Coronary artery (tissue), 2 donors: ENCODE measurements around the gene NR3C2.
"Not testable (repeated sequence)": the region's sequence is repeated elsewhere in the genome, so short reads cannot be mapped to it uniquely, and the experiment has no call there.

Experiments used
- DNase-seq: peaks from one replicate; pipeline ENCODE4 v3.0.0-alpha.2; 2017; ENCODE audit warnings: low spot score
- H3K27ac ChIP-seq, 2 donors: fragments of 200-600 bp; sonication (generic); one replicate each; pipeline ENCODE4 v1.5.1; 2016 to 2019
- H3K4me3 ChIP-seq: fragments of 200-600 bp; sonication (generic); 2 replicates; pipeline ENCODE4 v1.5.1; 2016; ENCODE audit warnings: mild to moderate bottlenecking, moderate library complexity
- TF ChIP-seq, protein P1 (sequence below): fragments of 200-600 bp; sonication (generic); IDR thresholded peaks from one replicate; pipeline ENCODE4 v1.5.1; 2019; ENCODE audit warnings: antibody characterized with exemption

NR3C2 gene

DNA sequence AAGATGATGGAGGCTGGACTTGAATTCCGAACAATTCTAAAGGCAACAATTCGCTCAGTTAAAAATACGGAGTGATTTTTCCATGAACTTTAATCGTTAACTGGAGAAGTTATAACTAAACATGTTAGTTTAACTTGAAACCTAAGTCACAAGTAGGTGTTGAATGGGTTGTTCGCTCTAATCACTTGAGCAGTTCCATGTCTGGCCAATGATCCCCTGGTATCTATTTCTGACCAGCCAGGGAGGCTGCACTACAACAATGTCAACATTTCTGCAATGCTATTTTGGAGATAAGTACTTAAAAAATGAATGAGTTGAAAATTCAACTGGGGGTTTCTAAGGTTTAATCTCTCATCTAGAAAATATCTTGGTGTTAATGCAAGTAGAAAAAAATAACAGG is 112.5 kb downstream of the NR3C2 start:
- Histone ChIP-seq H3K4me3 (no peak overlapping the region), H3K27ac (no peak overlapping the region)
- DNase-seq = no peak
- TF ChIP-seq, protein P1, sequence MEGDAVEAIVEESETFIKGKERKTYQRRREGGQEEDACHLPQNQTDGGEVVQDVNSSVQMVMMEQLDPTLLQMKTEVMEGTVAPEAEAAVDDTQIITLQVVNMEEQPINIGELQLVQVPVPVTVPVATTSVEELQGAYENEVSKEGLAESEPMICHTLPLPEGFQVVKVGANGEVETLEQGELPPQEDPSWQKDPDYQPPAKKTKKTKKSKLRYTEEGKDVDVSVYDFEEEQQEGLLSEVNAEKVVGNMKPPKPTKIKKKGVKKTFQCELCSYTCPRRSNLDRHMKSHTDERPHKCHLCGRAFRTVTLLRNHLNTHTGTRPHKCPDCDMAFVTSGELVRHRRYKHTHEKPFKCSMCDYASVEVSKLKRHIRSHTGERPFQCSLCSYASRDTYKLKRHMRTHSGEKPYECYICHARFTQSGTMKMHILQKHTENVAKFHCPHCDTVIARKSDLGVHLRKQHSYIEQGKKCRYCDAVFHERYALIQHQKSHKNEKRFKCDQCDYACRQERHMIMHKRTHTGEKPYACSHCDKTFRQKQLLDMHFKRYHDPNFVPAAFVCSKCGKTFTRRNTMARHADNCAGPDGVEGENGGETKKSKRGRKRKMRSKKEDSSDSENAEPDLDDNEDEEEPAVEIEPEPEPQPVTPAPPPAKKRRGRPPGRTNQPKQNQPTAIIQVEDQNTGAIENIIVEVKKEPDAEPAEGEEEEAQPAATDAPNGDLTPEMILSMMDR = no peak

DNA sequence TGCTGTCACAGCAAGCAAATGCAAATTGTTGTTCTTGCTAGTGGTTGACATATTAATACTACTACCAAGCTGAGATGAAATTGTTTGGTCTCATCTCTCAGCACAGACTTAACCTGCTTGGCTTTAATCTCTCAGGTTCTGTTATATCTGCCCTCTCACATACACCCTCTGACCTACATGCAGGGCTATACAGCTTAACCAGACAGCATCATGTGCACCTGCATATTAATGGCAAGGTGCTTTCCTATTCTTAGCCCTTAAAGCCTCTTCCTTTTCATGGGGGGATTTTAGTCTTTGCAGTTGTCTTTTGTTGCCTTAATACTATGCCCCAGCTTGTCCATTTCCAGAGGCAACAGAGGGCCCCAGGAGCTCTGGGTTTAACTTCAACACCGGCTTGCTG is 114.5 kb downstream of the NR3C2 start:
- Histone ChIP-seq H3K27ac (no peak overlapping the region), H3K4me3 (no peak overlapping the region)
- TF ChIP-seq, protein P1 = no peak
- no peak for DNase-seq

DNA sequence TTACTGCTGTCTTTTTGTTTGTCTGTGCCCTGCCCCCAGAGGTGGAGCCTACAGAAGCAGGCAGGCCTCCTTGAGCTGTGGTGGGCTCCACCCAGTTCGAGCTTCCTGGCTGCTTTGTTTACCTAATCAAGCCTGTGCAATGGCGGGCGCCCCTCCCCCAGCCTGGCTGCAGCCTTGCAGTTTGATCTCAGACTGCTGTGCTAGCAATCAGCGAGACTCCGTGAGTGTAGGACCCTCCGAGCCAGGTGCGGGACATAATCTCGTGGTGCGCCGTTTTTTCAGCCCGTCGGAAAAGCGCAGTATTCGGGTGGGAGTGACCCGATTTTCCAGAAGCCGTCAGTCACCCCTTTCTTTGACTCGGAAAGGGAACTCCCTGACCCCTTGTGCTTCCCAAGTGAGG is 118.9 kb downstream of the NR3C2 start:
- H3K27ac ChIP-seq, DNase-seq, H3K4me3 ChIP-seq: not testable (repeated sequence)

DNA sequence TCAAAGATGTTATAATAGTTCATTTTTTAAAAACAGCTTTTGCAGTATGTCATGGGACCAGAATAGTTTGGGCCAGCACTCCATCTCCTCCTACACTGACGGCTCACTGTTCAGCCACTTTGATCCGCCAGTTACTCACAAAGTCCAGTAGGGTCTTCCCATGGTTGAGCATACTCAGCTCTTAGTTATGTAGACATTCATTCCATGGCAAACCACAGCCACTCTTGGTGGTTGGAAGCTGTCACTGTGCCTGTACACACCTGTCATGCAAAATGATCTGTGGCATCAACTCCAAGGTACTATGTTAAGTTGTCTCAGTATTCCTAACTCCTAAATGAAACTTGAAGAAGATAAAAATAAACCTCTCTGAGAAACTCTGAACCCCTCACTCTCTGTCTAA is 127.2 kb downstream of the NR3C2 start:
- Histone ChIP-seq H3K27ac (no peak overlapping the region), H3K4me3 (no peak overlapping the region)
- no peak for DNase-seq
- TF ChIP-seq, protein P1 = no peak

DNA sequence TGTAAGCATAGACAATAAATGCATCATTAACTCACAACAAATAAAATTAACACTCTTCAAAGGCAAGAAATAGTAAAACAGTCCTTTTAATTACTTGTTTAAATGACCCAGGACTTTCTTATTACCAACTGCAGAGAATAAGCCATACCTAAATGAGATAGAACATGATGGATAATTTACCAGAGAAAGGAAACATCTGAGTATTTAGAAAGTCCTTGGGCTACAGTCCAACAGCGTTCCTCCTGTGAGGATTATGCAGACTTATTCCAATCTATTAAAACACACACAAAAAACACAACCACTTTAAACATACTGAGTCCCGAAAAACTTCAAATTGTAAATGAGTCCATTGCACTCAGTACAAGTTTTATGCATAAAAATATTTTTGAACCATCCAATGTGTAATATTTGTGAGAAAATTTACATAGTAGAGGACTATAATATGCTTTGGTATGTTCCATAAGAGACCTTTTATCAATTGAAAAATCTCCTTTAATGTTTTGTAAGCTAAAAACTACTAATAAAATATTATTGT is 129.2 kb downstream of the NR3C2 start:
- H3K4me3 ChIP-seq = no peak overlapping the region
- TF ChIP-seq, protein P1 = no peak
- H3K27ac ChIP-seq = no peak overlapping the region
- no peak for DNase-seq

DNA sequence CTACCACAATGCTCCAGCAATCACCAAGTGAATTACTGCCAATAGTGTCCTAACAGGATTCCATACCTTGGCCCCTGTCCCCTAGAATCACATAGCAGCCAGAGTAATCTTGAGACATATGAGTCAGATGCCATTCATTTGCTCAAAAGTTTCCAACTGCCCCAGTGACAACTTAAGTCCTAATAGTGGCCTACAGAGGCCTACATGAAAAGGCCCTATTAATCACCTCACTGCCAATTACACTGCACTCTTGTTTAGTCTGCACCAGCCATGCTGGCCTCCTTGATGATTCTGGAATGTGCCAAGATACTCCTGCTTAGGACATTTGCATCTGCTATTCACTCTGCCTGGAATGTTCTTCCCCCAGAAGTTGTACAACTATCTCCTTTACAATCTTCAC is 130.7 kb downstream of the NR3C2 start:
- Histone ChIP-seq H3K27ac (no peak overlapping the region), H3K4me3 (no peak overlapping the region)
- TF ChIP-seq, protein P1 = no peak
- no peak for DNase-seq

DNA sequence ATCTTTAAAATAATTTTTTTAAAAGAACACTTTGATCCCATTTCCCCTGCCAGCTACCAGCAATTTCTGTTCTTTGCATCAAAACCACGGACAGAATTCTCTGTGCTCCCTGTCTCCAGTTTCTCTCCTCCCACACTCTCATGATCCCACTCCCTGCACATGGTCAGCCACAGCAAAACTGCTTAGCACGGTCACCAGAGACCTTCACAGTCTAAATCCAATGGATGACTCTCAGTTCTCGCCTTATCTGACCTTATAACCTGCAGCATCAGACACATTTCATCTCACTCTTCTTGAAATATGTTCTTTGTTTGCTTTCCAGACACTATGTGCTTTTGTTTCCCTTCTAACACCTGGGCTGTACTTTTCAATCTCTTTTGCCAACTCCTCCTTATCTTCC is 131.5 kb downstream of the NR3C2 start:
- H3K27ac ChIP-seq = no peak overlapping the region
- no peak overlapping the region for H3K4me3 ChIP-seq
- TF ChIP-seq, protein P1 = no peak
- DNase-seq = no peak

DNA sequence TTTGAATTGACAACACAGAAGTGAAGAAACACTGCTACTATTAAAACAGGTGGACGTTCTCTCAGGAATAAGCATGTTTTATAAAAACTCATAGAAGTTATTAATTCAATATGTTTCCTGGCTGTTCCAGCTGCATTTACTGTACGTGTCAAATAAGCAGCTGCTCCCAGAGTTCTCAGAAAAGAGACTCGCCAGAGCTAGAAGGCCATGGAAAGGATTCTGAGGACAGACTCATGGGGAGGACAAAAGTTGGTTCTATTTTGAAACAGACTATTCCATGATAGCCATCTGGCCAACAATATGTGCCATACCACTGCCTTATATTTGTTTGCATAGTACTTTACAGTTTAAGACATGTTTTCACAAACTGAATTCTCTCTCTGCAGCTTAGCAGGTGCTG is 136.5 kb downstream of the NR3C2 start:
- TF ChIP-seq, protein P1 = no peak
- H3K27ac ChIP-seq = no peak overlapping the region
- no peak for DNase-seq
- no peak overlapping the region for H3K4me3 ChIP-seq
